T-helper 1 cell treated with Interleukin-12 subunit alpha and Interleukin-12 subunit beta and Interleukin-4 antibody, amounts not matched to agents 30 μg/mL and 1 μg/mL, for 36 hours (primary cell): ENCODE data around the gene ADAMTS13.

Experiments used
- H3K27ac Mint-ChIP-seq: one replicate; pipeline ENCODE4 v1.8.0; 2021; ENCODE audit warnings: mild to moderate bottlenecking, mixed read lengths
- H3K27me3 Mint-ChIP-seq: one replicate; pipeline ENCODE4 v1.8.0; 2021; ENCODE audit warnings: low read depth, mixed read lengths
- H3K36me3 Mint-ChIP-seq: one replicate; pipeline ENCODE4 v1.8.0; 2021; ENCODE audit warnings: low read depth, mixed read lengths
- H3K4me1 Mint-ChIP-seq: one replicate; pipeline ENCODE4 v1.8.0; 2021; ENCODE audit warnings: low read depth, mixed read lengths
- H3K4me3 Mint-ChIP-seq: one replicate; pipeline ENCODE4 v1.8.0; 2021; ENCODE audit warnings: mild to moderate bottlenecking, moderate library complexity, mixed read lengths
- H3K9me3 Mint-ChIP-seq: one replicate; pipeline ENCODE4 v1.8.0; 2021; ENCODE audit warnings: mixed read lengths

Gene ADAMTS13

GRCh38 chr9:133499132-133499891 lies 77.1 kb downstream of the ADAMTS13 start:
- H3K4me1 Mint-ChIP-seq, result no peaks in the 10 kb centered on the region
- H3K4me3 Mint-ChIP-seq, result no peak overlapping the region
- no peaks in the 10 kb centered on the region for H3K36me3 Mint-ChIP-seq
- no peak overlapping the region for H3K27ac Mint-ChIP-seq
- H3K27me3 Mint-ChIP-seq, result no peaks in the 10 kb centered on the region
- peaks cover 24% of the 10 kb centered on the region for H3K9me3 Mint-ChIP-seq

GRCh38 chr9:133499892-133500270 lies 77.7 kb downstream of the ADAMTS13 start:
- H3K4me3 Mint-ChIP-seq, result no peak overlapping the region
- H3K4me1 Mint-ChIP-seq, result no peaks in the 10 kb centered on the region
- no peaks in the 10 kb centered on the region for H3K36me3 Mint-ChIP-seq
- no peak overlapping the region for H3K27ac Mint-ChIP-seq
- no peaks in the 10 kb centered on the region for H3K27me3 Mint-ChIP-seq
- peaks cover 24% of the 10 kb centered on the region for H3K9me3 Mint-ChIP-seq

GRCh38 chr9:133502112-133502511 lies 79.9 kb downstream of the ADAMTS13 start:
- no peaks in the 10 kb centered on the region for H3K36me3 Mint-ChIP-seq
- H3K9me3 Mint-ChIP-seq, result peaks cover 24% of the 10 kb centered on the region
- no peak overlapping the region for H3K27ac Mint-ChIP-seq
- no peaks in the 10 kb centered on the region for H3K27me3 Mint-ChIP-seq
- no peaks in the 10 kb centered on the region for H3K4me1 Mint-ChIP-seq
- H3K4me3 Mint-ChIP-seq, result no peak overlapping the region

GRCh38 chr9:133505186-133505830 lies 83.1 kb downstream of the ADAMTS13 start:
- H3K27ac Mint-ChIP-seq, result no peak overlapping the region
- H3K4me1 Mint-ChIP-seq, result peaks cover 5% of the 10 kb centered on the region
- H3K9me3 Mint-ChIP-seq, result peaks cover 24% of the 10 kb centered on the region
- H3K36me3 Mint-ChIP-seq, result no peaks in the 10 kb centered on the region
- no peak overlapping the region for H3K4me3 Mint-ChIP-seq
- H3K27me3 Mint-ChIP-seq, result no peaks in the 10 kb centered on the region

GRCh38 chr9:133505901-133506652 lies 83.9 kb downstream of the ADAMTS13 start:
- H3K4me3 Mint-ChIP-seq, result no peak overlapping the region
- peaks cover 5% of the 10 kb centered on the region for H3K4me1 Mint-ChIP-seq
- H3K27me3 Mint-ChIP-seq, result no peaks in the 10 kb centered on the region
- H3K27ac Mint-ChIP-seq, result no peak overlapping the region
- H3K36me3 Mint-ChIP-seq, result no peaks in the 10 kb centered on the region
- peaks cover 22% of the 10 kb centered on the region for H3K9me3 Mint-ChIP-seq

GRCh38 chr9:133506653-133507038 lies 84.5 kb downstream of the ADAMTS13 start:
- Mint-ChIP-seq H3K36me3 (no peaks in the 10 kb centered on the region), H3K4me3 (no peak overlapping the region), H3K27me3 (no peaks in the 10 kb centered on the region), H3K4me1 (peaks cover 5% of the 10 kb centered on the region), H3K9me3 (peaks cover 17% of the 10 kb centered on the region), H3K27ac (no peak overlapping the region)

- H3K4me1 Mint-ChIP-seq, result peaks cover 5% of the 10 kb centered on the region
- H3K9me3 Mint-ChIP-seq, result peaks cover 9% of the 10 kb centered on the region
- H3K27ac Mint-ChIP-seq, result no peak overlapping the region
- H3K27me3 Mint-ChIP-seq, result no peaks in the 10 kb centered on the region
- H3K36me3 Mint-ChIP-seq, result no peaks in the 10 kb centered on the region
- no peak overlapping the region for H3K4me3 Mint-ChIP-seq
Observed at GRCh38 chr9:133507246-133507965, 85.2 kb downstream of the ADAMTS13 start.

GRCh38 chr9:133508046-133508445 lies 85.9 kb downstream of the ADAMTS13 start:
- Mint-ChIP-seq H3K36me3 (no peaks in the 10 kb centered on the region), H3K27me3 (no peaks in the 10 kb centered on the region), H3K4me1 (peaks cover 5% of the 10 kb centered on the region), H3K4me3 (no peak overlapping the region), H3K9me3 (peaks cover 6% of the 10 kb centered on the region), H3K27ac (no peak overlapping the region)
